ENCODE results near the gene PEAK3.

Gene PEAK3

GRCh38 chr19:2226051-2226839, 55.7 kb downstream of the PEAK3 start:
- no peak for DNase-seq (ENCODE audit: low read depth in 2 of 2, low spot score in 1 of 2)

DNA sequence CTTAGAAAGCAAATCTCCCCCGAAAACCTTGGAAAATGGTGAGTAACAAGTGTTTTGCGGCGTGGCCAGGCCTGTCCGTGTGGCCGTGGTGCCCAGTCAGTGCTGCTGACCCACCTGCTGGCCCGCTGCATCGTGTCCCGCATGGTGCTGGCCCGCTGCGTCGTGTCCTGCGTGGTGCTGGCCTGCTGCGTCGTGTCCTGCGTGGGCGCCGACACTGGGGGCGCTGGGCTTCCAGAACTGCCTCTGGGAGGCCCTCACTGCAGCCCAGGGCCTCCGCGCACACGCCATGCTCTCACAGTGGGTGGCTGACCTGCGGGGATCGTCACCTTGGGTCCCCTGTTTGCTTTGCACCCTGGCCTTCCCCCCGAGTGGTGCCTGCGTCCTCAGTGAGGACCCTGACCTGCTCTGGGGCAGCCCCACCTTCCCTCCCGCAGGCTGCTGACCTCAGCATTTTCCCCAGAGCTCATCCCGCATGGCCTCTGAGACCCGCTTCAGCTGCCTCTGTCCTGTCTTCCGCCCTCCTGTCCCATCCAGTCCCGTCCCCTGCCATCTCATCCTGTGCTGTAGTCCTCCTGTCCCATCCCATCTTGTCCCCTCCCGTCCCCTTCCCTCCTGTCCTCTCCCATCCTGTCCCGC, 56.4 kb downstream of the PEAK3 start:
- DNase-seq (ENCODE audit: low read depth in 2 of 2, low spot score in 1 of 2), result no peak

DNA sequence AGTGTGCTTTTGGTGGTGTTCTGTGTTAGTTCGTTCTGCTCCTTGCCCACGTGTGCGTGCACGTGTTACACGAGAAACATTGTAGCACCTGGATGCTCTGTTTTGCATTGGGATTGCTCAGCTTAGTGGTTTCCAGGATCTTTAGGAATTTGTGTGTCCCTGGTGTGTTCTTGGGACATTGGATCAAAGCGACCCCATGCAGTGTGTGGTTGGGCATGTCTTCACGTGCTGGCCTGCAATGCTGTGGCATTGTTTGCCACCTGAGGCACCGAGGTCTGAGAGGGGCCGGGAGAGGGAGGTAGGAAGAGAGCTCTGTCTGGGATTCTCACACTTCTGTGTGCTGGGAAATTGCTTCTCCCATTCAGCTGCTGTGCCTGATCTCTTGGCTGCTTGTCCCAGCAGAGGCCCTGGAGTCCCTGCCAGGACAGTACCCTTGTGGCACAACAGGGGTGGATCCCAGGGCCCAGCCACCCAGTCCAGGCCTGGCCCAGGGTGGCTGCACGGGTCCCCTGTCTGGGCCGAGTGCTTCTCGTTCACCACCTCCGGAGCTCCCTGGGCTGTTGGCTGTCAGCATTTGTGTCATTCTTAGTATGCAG, 57.1 kb downstream of the PEAK3 start:
- no peak for DNase-seq (ENCODE audit: low read depth in 2 of 2, low spot score in 1 of 2)
